Osteoblast (primary cell): ENCODE data around the gene PTDSS2. TPM values are rescaled to one million over a fixed set of nuclear protein-coding genes. Genes with fewer than 3 reads are reported as not detected.

Experiments used
- DNase-seq: peaks from one replicate; pipeline ENCODE4 v3.0.0; 2011; ENCODE audit warnings: low spot score, mixed read lengths; ENCODE audit not compliant: insufficient read length; ENCODE audit errors: missing footprints
- H2AFZ ChIP-seq: 2 replicates; pipeline ENCODE4 v1.6.0; 2011; ENCODE audit warnings: mild to moderate bottlenecking, low read length
- H3K27ac ChIP-seq: 2 replicates; pipeline ENCODE4 v1.5.1; 2011; ENCODE audit warnings: mild to moderate bottlenecking, low read depth, low read length, moderate library complexity
- H3K27me3 ChIP-seq: 2 replicates; pipeline ENCODE4 v1.6.0; 2012; ENCODE audit warnings: mild to moderate bottlenecking, control low read depth, inconsistent platforms, low read length, moderate library complexity; ENCODE audit not compliant: insufficient read depth
- H3K36me3 ChIP-seq: 2 replicates; pipeline ENCODE4 v1.5.1; 2011; ENCODE audit warnings: mild to moderate bottlenecking, low read length, control low read depth, moderate library complexity; ENCODE audit not compliant: insufficient read depth
- H3K4me1 ChIP-seq: 2 replicates; pipeline ENCODE4 v1.5.1; 2011; ENCODE audit warnings: mild to moderate bottlenecking, low read length, control low read depth, moderate library complexity; ENCODE audit not compliant: insufficient read depth
- H3K4me2 ChIP-seq: 2 replicates; pipeline ENCODE4 v1.6.0; 2011; ENCODE audit warnings: mild to moderate bottlenecking, low read length; ENCODE audit not compliant: insufficient read depth
- H3K4me3 ChIP-seq: fragments of 200-600 bp; sonication (generic); 3 replicates; pipeline ENCODE4 v1.5.1; 2012; ENCODE audit warnings: mild to moderate bottlenecking, low read length, inconsistent platforms; ENCODE audit not compliant: insufficient read depth
- H3K79me2 ChIP-seq: 2 replicates; pipeline ENCODE4 v1.6.0; 2012; ENCODE audit warnings: mild to moderate bottlenecking, low read length, control low read depth, inconsistent platforms; ENCODE audit not compliant: insufficient read depth
- H3K9me3 ChIP-seq: 2 replicates; pipeline ENCODE4 v1.5.1; 2011; ENCODE audit warnings: low read depth, low read length, control low read depth
- H4K20me1 ChIP-seq: 2 replicates; pipeline ENCODE4 v1.6.0; 2012; ENCODE audit warnings: mild to moderate bottlenecking, low read length, control low read depth; ENCODE audit not compliant: insufficient read depth
- small RNA-seq: library from RNA; depleted of rRNA; stranded (forward); fragments of <200 nt; gene quantifications from one replicate; pipeline ENCODE3, GENCODE V24; 2012
- total RNA-seq: library from RNA; depleted of rRNA; stranded (reverse); fragments of >200 nt; gene quantifications from 2 replicates; pipeline ENCODE4 v1.2.3, GENCODE V29; 2012
- TF ChIP-seq, protein P1 (sequence below): IDR thresholded peaks from 2 replicates; pipeline ENCODE4 v1.5.1; 2011; ENCODE audit warnings: mild to moderate bottlenecking, low read depth, low read length, moderate library complexity; ENCODE audit errors: extremely low read depth

PTDSS2 gene
- total RNA-seq, 1 donor = 36.2 TPM

DNA sequence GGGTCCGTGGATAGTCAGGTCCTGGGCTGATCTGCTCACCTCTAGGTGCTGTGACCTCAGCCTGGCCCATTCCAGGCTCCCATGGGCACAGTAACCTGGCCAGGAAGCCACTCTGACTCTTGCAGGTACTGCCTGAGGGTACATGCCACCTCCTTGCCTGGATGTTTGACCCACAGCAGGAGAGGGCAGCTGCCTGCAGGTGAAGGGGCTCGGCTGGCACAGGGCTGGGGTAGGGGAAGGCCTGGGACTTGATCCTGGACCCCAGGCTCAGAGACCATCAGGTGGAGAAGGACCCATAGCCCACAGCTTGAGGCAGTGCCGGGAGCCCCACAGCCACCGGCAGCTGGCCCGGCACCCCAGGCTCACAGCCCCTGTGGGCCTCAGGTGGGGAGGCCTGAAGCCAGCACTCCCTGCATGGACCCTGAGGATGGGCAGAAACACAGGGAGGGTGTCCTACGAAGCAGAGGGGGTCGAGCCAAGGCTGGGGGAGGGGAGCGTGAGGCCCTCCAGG lies 89.9 kb downstream of the PTDSS2 start:
- Histone ChIP-seq H3K27me3 (no peaks in the 10 kb centered on the region), H3K4me2 (no peak overlapping the region), H3K27ac (no peak overlapping the region), H3K4me1 (peaks cover 13% of the 10 kb centered on the region), H4K20me1 (no peaks in the 10 kb centered on the region), H3K9me3 (no peaks in the 10 kb centered on the region), H2AFZ (no peak overlapping the region), H3K4me3 (no peak overlapping the region), H3K36me3 (no peaks in the 10 kb centered on the region), H3K79me2 (no peaks in the 10 kb centered on the region)
- DNase-seq = peak; percentile 87
- TF ChIP-seq, protein P1, sequence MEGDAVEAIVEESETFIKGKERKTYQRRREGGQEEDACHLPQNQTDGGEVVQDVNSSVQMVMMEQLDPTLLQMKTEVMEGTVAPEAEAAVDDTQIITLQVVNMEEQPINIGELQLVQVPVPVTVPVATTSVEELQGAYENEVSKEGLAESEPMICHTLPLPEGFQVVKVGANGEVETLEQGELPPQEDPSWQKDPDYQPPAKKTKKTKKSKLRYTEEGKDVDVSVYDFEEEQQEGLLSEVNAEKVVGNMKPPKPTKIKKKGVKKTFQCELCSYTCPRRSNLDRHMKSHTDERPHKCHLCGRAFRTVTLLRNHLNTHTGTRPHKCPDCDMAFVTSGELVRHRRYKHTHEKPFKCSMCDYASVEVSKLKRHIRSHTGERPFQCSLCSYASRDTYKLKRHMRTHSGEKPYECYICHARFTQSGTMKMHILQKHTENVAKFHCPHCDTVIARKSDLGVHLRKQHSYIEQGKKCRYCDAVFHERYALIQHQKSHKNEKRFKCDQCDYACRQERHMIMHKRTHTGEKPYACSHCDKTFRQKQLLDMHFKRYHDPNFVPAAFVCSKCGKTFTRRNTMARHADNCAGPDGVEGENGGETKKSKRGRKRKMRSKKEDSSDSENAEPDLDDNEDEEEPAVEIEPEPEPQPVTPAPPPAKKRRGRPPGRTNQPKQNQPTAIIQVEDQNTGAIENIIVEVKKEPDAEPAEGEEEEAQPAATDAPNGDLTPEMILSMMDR = no peak

Small RNA genes lying within 50 kb of the gene (small RNA-seq; reads per million reads assigned to genes)
- not detected for gene RN7SL838P

Other genes starting within 250 kb of the PTDSS2 start
- gene BET1L, start 242.9 kb upstream of the PTDSS2 start, total RNA-seq = 24.6 and 25.6 TPM in 2 replicates
- 128 and 134 TPM in 2 replicates for gene RIC8A, start 242.6 kb upstream of the PTDSS2 start, total RNA-seq
- 10.9 and 11.2 TPM in 2 replicates for gene SIRT3, start 213.9 kb upstream of the PTDSS2 start, total RNA-seq
- 110 and 117 TPM in 2 replicates for gene PSMD13, start 213.3 kb upstream of the PTDSS2 start, total RNA-seq
- gene NLRP6, start 171.9 kb upstream of the PTDSS2 start, total RNA-seq = not detected in 2 replicates
- 7.7 and 8.7 TPM in 2 replicates for gene PGGHG, start 161.2 kb upstream of the PTDSS2 start, total RNA-seq
- gene IFITM5, start 150.8 kb upstream of the PTDSS2 start, total RNA-seq = not detected in 2 replicates
- gene IFITM2, start 142.5 kb upstream of the PTDSS2 start, total RNA-seq = 54.5 and 105 TPM in 2 replicates
- gene IFITM1, start 136.2 kb upstream of the PTDSS2 start, total RNA-seq = 48.6 and 64.4 TPM in 2 replicates
- gene IFITM3, start 129.4 kb upstream of the PTDSS2 start, total RNA-seq = 98.4 and 116 TPM in 2 replicates
- 0.88 and 2.2 TPM in 2 replicates for gene B4GALNT4, start 80.8 kb upstream of the PTDSS2 start, total RNA-seq
- gene PKP3, start 56.1 kb upstream of the PTDSS2 start, total RNA-seq = 0.88 and 2.5 TPM in 2 replicates
- 10.9 and 14.5 TPM in 2 replicates for gene SIGIRR, start 35.3 kb upstream of the PTDSS2 start, total RNA-seq
- under 0.01 TPM in 1 of 2 replicates, not detected in the other for gene ANO9, start 8.3 kb upstream of the PTDSS2 start, total RNA-seq
- gene RNH1, start 57.0 kb downstream of the PTDSS2 start, total RNA-seq = 441 and 506 TPM in 2 replicates
- 28.6 and 35.7 TPM in 2 replicates for gene HRAS, start 85.3 kb downstream of the PTDSS2 start, total RNA-seq
- 0.88 and 1.1 TPM in 2 replicates for gene LRRC56, start 87.2 kb downstream of the PTDSS2 start, total RNA-seq
- gene LMNTD2, start 110.5 kb downstream of the PTDSS2 start, total RNA-seq = 0.29 and 0.36 TPM in 2 replicates
- 2.4 and 6.2 TPM in 2 replicates for gene RASSF7, start 110.7 kb downstream of the PTDSS2 start, total RNA-seq
- 23.9 and 27.5 TPM in 2 replicates for gene PHRF1, start 126.2 kb downstream of the PTDSS2 start, total RNA-seq
- 11.5 and 21.4 TPM in 2 replicates for gene IRF7, start 165.7 kb downstream of the PTDSS2 start, total RNA-seq
- not detected in 2 replicates for gene CDHR5, start 174.7 kb downstream of the PTDSS2 start, total RNA-seq
- not detected in 2 replicates for gene SCT, start 176.9 kb downstream of the PTDSS2 start, total RNA-seq
- under 0.01 TPM in 1 of 2 replicates, not detected in the other for gene DRD4, start 187.0 kb downstream of the PTDSS2 start, total RNA-seq
- 38.0 and 44.2 TPM in 2 replicates for gene DEAF1, start 244.9 kb downstream of the PTDSS2 start, total RNA-seq
- 17.4 and 21.2 TPM in 2 replicates for gene TMEM80, start 245.5 kb downstream of the PTDSS2 start, total RNA-seq